GM23338 (cell line): ENCODE results near the gene RGS6. TPM values are rescaled to one million over a fixed set of nuclear protein-coding genes. Genes with fewer than 3 reads are reported as not detected.

Experiments
- ATAC-seq: fragments of 200-7000 bp; cut with Tn5 transposase; 3 replicates; pipeline ENCODE4 v1.9.1; 2020
- DNase-seq: peaks from one replicate; pipeline ENCODE4 v3.0.0-alpha.2; 2015; ENCODE audit warnings: low spot score
- H2AFZ ChIP-seq: fragments of 200-600 bp; sonication (generic); 2 replicates; pipeline ENCODE4 v1.8.0; 2016; ENCODE audit warnings: antibody characterized with exemption, mild to moderate bottlenecking, moderate library complexity
- H3F3A ChIP-seq: fragments of 200-600 bp; sonication (generic); replicated peaks from 2 replicates; pipeline ENCODE4 v1.8.0; 2017; ENCODE audit warnings: antibody characterized with exemption, mixed run types, low read depth
- H3K27ac ChIP-seq: fragments of 200-600 bp; sonication (generic); 2 replicates; pipeline ENCODE4 v1.6.1; 2016; ENCODE audit warnings: low read depth
- H3K27me3 ChIP-seq: fragments of 200-600 bp; sonication (generic); 2 replicates; pipeline ENCODE4 v1.8.0; 2016; ENCODE audit warnings: mild to moderate bottlenecking, mixed run types, moderate library complexity; ENCODE audit not compliant: insufficient read depth
- H3K36me3 ChIP-seq: fragments of 200-600 bp; sonication (generic); 2 replicates; pipeline ENCODE4 v1.8.0; 2016; ENCODE audit warnings: mild to moderate bottlenecking; ENCODE audit not compliant: insufficient read depth
- H3K4me1 ChIP-seq: fragments of 200-600 bp; sonication (generic); 2 replicates; pipeline ENCODE4 v1.8.0; 2016; ENCODE audit warnings: mild to moderate bottlenecking, moderate library complexity; ENCODE audit not compliant: insufficient read depth
- H3K4me2 ChIP-seq: fragments of 200-600 bp; sonication (generic); 2 replicates; pipeline ENCODE4 v1.7.1; 2017; ENCODE audit warnings: mixed run types
- H3K4me3 ChIP-seq: fragments of 200-600 bp; sonication (generic); 2 replicates; pipeline ENCODE4 v1.6.1; 2016; ENCODE audit warnings: mixed run types
- H3K79me2 ChIP-seq: fragments of 200-600 bp; sonication (generic); replicated peaks from 2 replicates; pipeline ENCODE4 v1.8.0; 2017; ENCODE audit warnings: mild to moderate bottlenecking; ENCODE audit not compliant: insufficient read depth
- H3K9me2 ChIP-seq: fragments of 200-600 bp; sonication (generic); 2 replicates; pipeline ENCODE4 v1.8.0; 2017; ENCODE audit not compliant: insufficient read depth
- H4K20me1 ChIP-seq: fragments of 200-600 bp; sonication (generic); replicated peaks from 2 replicates; pipeline ENCODE4 v1.8.0; 2017; ENCODE audit warnings: mild to moderate bottlenecking; ENCODE audit not compliant: insufficient read depth
- H3K27ac Mint-ChIP-seq: 2 replicates; pipeline ENCODE4 v1.8.0; 2020; ENCODE audit warnings: inconsistent platforms, mild to moderate bottlenecking, moderate library complexity, mixed read lengths
- H3K27me3 Mint-ChIP-seq: 3 replicates; pipeline ENCODE4 v1.8.0; 2022; ENCODE audit warnings: low read depth, mild to moderate bottlenecking, moderate library complexity, mixed read lengths, inconsistent platforms; ENCODE audit not compliant: insufficient read depth, poor library complexity
- H3K36me3 Mint-ChIP-seq: 3 replicates; pipeline ENCODE4 v1.8.0; 2021; ENCODE audit warnings: low read depth, mild to moderate bottlenecking, inconsistent platforms, moderate library complexity, mixed read lengths
- H3K4me1 Mint-ChIP-seq: 3 replicates; pipeline ENCODE4 v1.8.0; 2020; ENCODE audit warnings: mild to moderate bottlenecking, inconsistent platforms, mixed read lengths
- H3K4me3 Mint-ChIP-seq: 3 replicates; pipeline ENCODE4 v1.8.0; 2021; ENCODE audit warnings: moderate library complexity, mild to moderate bottlenecking, inconsistent platforms, mixed read lengths
- H3K9me3 Mint-ChIP-seq: 3 replicates; pipeline ENCODE4 v1.8.0; 2020; ENCODE audit warnings: moderate library complexity, mild to moderate bottlenecking, inconsistent platforms, mixed read lengths
- CREB1 ChIP-seq: fragments of 250-450 bp; sonication (Bioruptor Pico); IDR thresholded peaks from 2 replicates; pipeline ENCODE4 v1.5.0; 2020; ENCODE audit warnings: low read depth, mild to moderate bottlenecking, moderate library complexity
- EZH2 ChIP-seq: fragments of 200-600 bp; sonication (generic); IDR thresholded peaks from one replicate; pipeline ENCODE4 v1.8.0; 2017; ENCODE audit warnings: antibody characterized with exemption, mild to moderate bottlenecking, low read depth; ENCODE audit not compliant: unreplicated experiment
- EZH2phosphoT487 ChIP-seq: fragments of 200-600 bp; sonication (generic); IDR thresholded peaks from one replicate; pipeline ENCODE4 v1.8.1; 2018; ENCODE audit warnings: antibody characterized with exemption; ENCODE audit not compliant: unreplicated experiment
- JUNB ChIP-seq: IDR thresholded peaks from one replicate; pipeline ENCODE4 v1.6.1; 2016; ENCODE audit warnings: antibody characterized with exemption; ENCODE audit not compliant: unreplicated experiment
- NANOG ChIP-seq: IDR thresholded peaks from 2 replicates; pipeline ENCODE4 v1.6.1; 2016; ENCODE audit warnings: antibody characterized with exemption, borderline replicate concordance
- POLR2AphosphoS5 ChIP-seq: IDR thresholded peaks from 2 replicates; pipeline ENCODE4 v1.6.1; 2016; ENCODE audit warnings: antibody characterized with exemption, low read depth
- STAT1 ChIP-seq: IDR thresholded peaks from one replicate; pipeline ENCODE4 v1.6.1; 2016; ENCODE audit warnings: antibody characterized with exemption; ENCODE audit not compliant: unreplicated experiment
- ZNF114 ChIP-seq: fragments of 250-450 bp; sonication (Bioruptor Pico); IDR thresholded peaks from 2 replicates; pipeline ENCODE4 v1.5.0; 2020; ENCODE audit warnings: mild to moderate bottlenecking, moderate library complexity
- polyA plus RNA-seq: library from polyadenylated mRNA; unstranded; fragments of >200 nt; fragmentation: Nextera tagmentation; extraction: Ambion mirVana; gene quantifications from 2 replicates; pipeline ENCODE4 v1.2.1, GENCODE V29; 2016
- total RNA-seq: library from RNA; depleted of rRNA; stranded (reverse); fragments of >200 nt; shearing (Covaris generic); gene quantifications from 2 replicates; pipeline ENCODE4 v1.2.3, GENCODE V29; 2014
- TF ChIP-seq, protein P1 (sequence below): IDR thresholded peaks from 2 replicates; pipeline ENCODE4 v1.6.1; 2016; ENCODE audit warnings: antibody characterized with exemption
- TF ChIP-seq, protein P2 (sequence below): fragments of 250-450 bp; sonication (Bioruptor Pico); IDR thresholded peaks from 2 replicates; pipeline ENCODE4 v1.5.0; 2020; ENCODE audit warnings: mild to moderate bottlenecking, moderate library complexity
- TF ChIP-seq, protein P3 (sequence below), 2 experiments: fragments of 200-600 bp in 1 of 2; sonication (generic) in 1 of 2; conservative IDR thresholded peaks; 2 replicates each; pipeline versions ENCODE4 v1.5.1 to v1.6.1; 2016 to 2017; ENCODE audit warnings: antibody characterized with exemption in 2 of 2, low read depth in 2 of 2, mild to moderate bottlenecking in 2 of 2, moderate library complexity in 1 of 2
- TF ChIP-seq, protein P4 (sequence below): IDR thresholded peaks from one replicate; pipeline ENCODE4 v1.6.1; 2018; ENCODE audit warnings: antibody characterized with exemption; ENCODE audit not compliant: unreplicated experiment

Gene RGS6
- total and polyA plus RNA-seq, 2 experiments from 2014 or later = 0.66 to 0.83 TPM

DNA sequence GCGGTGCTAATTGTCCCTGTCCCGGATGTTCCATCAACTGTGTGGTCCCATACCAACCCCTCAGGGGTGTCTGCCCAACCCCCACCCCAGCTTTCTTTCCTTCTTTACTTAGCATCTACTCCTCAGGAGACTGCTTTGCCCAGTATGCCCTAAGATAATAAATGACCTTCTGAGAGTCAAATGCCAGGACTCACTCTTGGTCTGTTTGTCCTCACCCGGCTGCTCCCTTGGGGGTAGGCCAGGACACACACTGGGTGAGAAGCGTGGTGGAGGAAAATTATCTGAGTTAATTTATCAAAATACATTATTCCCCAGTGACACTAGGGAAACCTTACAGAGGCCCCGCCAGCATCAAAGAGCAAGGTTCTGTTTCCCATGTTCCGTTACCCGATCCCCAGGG is 457.0 kb downstream of the RGS6 start:
- no peak overlapping the region for H3K4me3 Mint-ChIP-seq
- Histone ChIP-seq H3K9me2 (no peaks in the 10 kb centered on the region), H3K4me3 (no peak overlapping the region), H3K4me2 (no peak overlapping the region), H3K4me1 (no peaks in the 10 kb centered on the region), H4K20me1 (no peaks in the 10 kb centered on the region), H3F3A (no peaks in the 10 kb centered on the region), H3K79me2 (no peaks in the 10 kb centered on the region), H3K27me3 (no peaks in the 10 kb centered on the region), H3K27ac (no peak overlapping the region), H2AFZ (no peak overlapping the region), H3K36me3 (no peaks in the 10 kb centered on the region)
- peaks cover 12% of the 10 kb centered on the region; the same call in 2 of the 3 replicates for H3K36me3 Mint-ChIP-seq
- no peak for ATAC-seq
- H3K27me3 Mint-ChIP-seq = peaks cover 3% of the 10 kb centered on the region
- H3K9me3 Mint-ChIP-seq = peaks cover 19% of the 10 kb centered on the region
- H3K27ac Mint-ChIP-seq = no peak overlapping the region
- TF ChIP-seq, protein P1, sequence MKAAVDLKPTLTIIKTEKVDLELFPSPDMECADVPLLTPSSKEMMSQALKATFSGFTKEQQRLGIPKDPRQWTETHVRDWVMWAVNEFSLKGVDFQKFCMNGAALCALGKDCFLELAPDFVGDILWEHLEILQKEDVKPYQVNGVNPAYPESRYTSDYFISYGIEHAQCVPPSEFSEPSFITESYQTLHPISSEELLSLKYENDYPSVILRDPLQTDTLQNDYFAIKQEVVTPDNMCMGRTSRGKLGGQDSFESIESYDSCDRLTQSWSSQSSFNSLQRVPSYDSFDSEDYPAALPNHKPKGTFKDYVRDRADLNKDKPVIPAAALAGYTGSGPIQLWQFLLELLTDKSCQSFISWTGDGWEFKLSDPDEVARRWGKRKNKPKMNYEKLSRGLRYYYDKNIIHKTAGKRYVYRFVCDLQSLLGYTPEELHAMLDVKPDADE = no peak
- no peak for TF ChIP-seq ZNF114 (CRISPR knock-in tag)
- no peak for TF ChIP-seq CREB1 (CRISPR knock-in tag)
- TF ChIP-seq, protein P2, sequence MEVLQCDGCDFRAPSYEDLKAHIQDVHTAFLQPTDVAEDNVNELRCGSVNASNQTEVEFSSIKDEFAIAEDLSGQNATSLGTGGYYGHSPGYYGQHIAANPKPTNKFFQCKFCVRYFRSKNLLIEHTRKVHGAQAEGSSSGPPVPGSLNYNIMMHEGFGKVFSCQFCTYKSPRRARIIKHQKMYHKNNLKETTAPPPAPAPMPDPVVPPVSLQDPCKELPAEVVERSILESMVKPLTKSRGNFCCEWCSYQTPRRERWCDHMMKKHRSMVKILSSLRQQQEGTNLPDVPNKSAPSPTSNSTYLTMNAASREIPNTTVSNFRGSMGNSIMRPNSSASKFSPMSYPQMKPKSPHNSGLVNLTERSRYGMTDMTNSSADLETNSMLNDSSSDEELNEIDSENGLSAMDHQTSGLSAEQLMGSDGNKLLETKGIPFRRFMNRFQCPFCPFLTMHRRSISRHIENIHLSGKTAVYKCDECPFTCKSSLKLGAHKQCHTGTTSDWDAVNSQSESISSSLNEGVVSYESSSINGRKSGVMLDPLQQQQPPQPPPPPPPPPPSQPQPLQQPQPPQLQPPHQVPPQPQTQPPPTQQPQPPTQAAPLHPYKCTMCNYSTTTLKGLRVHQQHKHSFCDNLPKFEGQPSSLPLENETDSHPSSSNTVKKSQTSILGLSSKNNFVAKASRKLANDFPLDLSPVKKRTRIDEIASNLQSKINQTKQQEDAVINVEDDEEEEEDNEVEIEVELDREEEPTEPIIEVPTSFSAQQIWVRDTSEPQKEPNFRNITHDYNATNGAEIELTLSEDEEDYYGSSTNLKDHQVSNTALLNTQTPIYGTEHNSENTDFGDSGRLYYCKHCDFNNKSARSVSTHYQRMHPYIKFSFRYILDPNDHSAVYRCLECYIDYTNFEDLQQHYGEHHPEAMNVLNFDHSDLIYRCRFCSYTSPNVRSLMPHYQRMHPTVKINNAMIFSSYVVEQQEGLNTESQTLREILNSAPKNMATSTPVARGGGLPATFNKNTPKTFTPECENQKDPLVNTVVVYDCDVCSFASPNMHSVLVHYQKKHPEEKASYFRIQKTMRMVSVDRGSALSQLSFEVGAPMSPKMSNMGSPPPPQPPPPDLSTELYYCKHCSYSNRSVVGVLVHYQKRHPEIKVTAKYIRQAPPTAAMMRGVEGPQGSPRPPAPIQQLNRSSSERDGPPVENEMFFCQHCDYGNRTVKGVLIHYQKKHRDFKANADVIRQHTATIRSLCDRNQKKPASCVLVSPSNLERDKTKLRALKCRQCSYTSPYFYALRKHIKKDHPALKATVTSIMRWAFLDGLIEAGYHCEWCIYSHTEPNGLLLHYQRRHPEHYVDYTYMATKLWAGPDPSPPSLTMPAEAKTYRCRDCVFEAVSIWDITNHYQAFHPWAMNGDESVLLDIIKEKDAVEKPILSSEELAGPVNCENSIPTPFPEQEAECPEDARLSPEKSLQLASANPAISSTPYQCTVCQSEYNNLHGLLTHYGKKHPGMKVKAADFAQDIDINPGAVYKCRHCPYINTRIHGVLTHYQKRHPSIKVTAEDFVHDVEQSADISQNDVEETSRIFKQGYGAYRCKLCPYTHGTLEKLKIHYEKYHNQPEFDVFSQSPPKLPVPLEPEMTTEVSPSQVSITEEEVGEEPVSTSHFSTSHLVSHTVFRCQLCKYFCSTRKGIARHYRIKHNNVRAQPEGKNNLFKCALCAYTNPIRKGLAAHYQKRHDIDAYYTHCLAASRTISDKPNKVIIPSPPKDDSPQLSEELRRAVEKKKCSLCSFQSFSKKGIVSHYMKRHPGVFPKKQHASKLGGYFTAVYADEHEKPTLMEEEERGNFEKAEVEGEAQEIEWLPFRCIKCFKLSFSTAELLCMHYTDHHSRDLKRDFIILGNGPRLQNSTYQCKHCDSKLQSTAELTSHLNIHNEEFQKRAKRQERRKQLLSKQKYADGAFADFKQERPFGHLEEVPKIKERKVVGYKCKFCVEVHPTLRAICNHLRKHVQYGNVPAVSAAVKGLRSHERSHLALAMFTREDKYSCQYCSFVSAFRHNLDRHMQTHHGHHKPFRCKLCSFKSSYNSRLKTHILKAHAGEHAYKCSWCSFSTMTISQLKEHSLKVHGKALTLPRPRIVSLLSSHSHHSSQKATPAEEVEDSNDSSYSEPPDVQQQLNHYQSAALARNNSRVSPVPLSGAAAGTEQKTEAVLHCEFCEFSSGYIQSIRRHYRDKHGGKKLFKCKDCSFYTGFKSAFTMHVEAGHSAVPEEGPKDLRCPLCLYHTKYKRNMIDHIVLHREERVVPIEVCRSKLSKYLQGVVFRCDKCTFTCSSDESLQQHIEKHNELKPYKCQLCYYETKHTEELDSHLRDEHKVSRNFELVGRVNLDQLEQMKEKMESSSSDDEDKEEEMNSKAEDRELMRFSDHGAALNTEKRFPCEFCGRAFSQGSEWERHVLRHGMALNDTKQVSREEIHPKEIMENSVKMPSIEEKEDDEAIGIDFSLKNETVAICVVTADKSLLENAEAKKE (CRISPR knock-in tag) = no peak
- TF ChIP-seq, protein P3, sequence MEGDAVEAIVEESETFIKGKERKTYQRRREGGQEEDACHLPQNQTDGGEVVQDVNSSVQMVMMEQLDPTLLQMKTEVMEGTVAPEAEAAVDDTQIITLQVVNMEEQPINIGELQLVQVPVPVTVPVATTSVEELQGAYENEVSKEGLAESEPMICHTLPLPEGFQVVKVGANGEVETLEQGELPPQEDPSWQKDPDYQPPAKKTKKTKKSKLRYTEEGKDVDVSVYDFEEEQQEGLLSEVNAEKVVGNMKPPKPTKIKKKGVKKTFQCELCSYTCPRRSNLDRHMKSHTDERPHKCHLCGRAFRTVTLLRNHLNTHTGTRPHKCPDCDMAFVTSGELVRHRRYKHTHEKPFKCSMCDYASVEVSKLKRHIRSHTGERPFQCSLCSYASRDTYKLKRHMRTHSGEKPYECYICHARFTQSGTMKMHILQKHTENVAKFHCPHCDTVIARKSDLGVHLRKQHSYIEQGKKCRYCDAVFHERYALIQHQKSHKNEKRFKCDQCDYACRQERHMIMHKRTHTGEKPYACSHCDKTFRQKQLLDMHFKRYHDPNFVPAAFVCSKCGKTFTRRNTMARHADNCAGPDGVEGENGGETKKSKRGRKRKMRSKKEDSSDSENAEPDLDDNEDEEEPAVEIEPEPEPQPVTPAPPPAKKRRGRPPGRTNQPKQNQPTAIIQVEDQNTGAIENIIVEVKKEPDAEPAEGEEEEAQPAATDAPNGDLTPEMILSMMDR (conservative IDR thresholded peaks at IDR 0.05; ENCODE audit: low read depth in 2 of 2) = no peak
- TF ChIP-seq POLR2AphosphoS5 = no peak
- no peak for TF ChIP-seq EZH2
- no peak for TF ChIP-seq EZH2phosphoT487
- TF ChIP-seq STAT1 = no peak
- TF ChIP-seq, protein P4, sequence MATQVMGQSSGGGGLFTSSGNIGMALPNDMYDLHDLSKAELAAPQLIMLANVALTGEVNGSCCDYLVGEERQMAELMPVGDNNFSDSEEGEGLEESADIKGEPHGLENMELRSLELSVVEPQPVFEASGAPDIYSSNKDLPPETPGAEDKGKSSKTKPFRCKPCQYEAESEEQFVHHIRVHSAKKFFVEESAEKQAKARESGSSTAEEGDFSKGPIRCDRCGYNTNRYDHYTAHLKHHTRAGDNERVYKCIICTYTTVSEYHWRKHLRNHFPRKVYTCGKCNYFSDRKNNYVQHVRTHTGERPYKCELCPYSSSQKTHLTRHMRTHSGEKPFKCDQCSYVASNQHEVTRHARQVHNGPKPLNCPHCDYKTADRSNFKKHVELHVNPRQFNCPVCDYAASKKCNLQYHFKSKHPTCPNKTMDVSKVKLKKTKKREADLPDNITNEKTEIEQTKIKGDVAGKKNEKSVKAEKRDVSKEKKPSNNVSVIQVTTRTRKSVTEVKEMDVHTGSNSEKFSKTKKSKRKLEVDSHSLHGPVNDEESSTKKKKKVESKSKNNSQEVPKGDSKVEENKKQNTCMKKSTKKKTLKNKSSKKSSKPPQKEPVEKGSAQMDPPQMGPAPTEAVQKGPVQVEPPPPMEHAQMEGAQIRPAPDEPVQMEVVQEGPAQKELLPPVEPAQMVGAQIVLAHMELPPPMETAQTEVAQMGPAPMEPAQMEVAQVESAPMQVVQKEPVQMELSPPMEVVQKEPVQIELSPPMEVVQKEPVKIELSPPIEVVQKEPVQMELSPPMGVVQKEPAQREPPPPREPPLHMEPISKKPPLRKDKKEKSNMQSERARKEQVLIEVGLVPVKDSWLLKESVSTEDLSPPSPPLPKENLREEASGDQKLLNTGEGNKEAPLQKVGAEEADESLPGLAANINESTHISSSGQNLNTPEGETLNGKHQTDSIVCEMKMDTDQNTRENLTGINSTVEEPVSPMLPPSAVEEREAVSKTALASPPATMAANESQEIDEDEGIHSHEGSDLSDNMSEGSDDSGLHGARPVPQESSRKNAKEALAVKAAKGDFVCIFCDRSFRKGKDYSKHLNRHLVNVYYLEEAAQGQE = no peak
- no peak for TF ChIP-seq NANOG
- no peak for TF ChIP-seq JUNB
- DNase-seq = no peak
- H3K4me1 Mint-ChIP-seq = peaks cover 4% of the 10 kb centered on the region; the same call in 2 of the 3 replicates
